T-cell (primary cell): ENCODE data around the gene FYN. TPM values are rescaled to one million over a fixed set of nuclear protein-coding genes. Genes with fewer than 3 reads are reported as not detected.

Experiments
- ATAC-seq, 4 experiments: fragments of 200-7000 bp in 3 of 4; fragments of 150-1000 bp in 1 of 4; cut with Tn5 transposase; replicated peaks in 1 of 4; 1 replicate in 3 of 4; 2 replicates in 1 of 4; pipeline ENCODE4 v1.10.0; 2021; ENCODE audit warnings: moderate library complexity in 3 of 4, mild to moderate bottlenecking in 2 of 4, moderate number of reproducible peaks in 1 of 4
- CTCF ChIA-PET, 2 donors: fragments of 300-600 bp; sonication (Branson Sonifier 250); formaldehyde crosslinking; loops; one replicate each; lab custom pipeline; 2022; ENCODE audit warnings: antibody characterized with exemption in 2 of 2; lab: Charles Lee
- POLR2A ChIA-PET, 2 donors: fragments of 300-600 bp; sonication (Branson Sonifier 250); formaldehyde crosslinking; loops; one replicate each; lab custom pipeline; 2022; ENCODE audit warnings: antibody characterized with exemption in 2 of 2; lab: Charles Lee
- DNase-seq, 35 experiments: peaks; one replicate each; pipeline versions ENCODE4 v3.0.0 to v3.0.0-alpha.2; 2013 to 2023
- H3K27ac ChIP-seq: one replicate; pipeline ENCODE4 v1.5.1; 2013; ENCODE audit warnings: low read length
- H3K27me3 ChIP-seq, 2 experiments: replicated peaks in 1 of 2; 1 replicate in 1 of 2; 2 replicates in 1 of 2; pipeline versions ENCODE4 v1.6.1 to v1.7.0; 2013; ENCODE audit warnings: low read length in 1 of 2, mixed read lengths in 1 of 2; ENCODE audit not compliant: control insufficient read depth in 2 of 2, insufficient read depth in 2 of 2; ENCODE audit errors: extremely low read depth in 1 of 2
- H3K36me3 ChIP-seq, 2 donors: 1 replicate in 1 of 2; 2 replicates in 1 of 2; pipeline versions ENCODE4 v1.6.1 to v1.7.0; 2013; ENCODE audit warnings: low read length in 1 of 2; ENCODE audit not compliant: control insufficient read depth in 2 of 2, insufficient read depth in 1 of 2; ENCODE audit errors: extremely low read depth in 1 of 2
- H3K4me1 ChIP-seq, 2 experiments: 1 replicate in 1 of 2; 2 replicates in 1 of 2; pipeline versions ENCODE4 v1.6.1 to v1.7.0; 2013; ENCODE audit warnings: low read length in 2 of 2, mixed read lengths in 1 of 2; ENCODE audit not compliant: insufficient read depth in 2 of 2, control insufficient read depth in 1 of 2; ENCODE audit errors: extremely low read depth in 1 of 2
- H3K4me3 ChIP-seq, 2 donors: 1 replicate in 1 of 2; 2 replicates in 1 of 2; pipeline versions ENCODE4 v1.5.1 to v1.7.0; 2013; ENCODE audit warnings: mild to moderate bottlenecking in 2 of 2, low read length in 1 of 2, moderate library complexity in 1 of 2; ENCODE audit not compliant: control insufficient read depth in 1 of 2; ENCODE audit errors: extremely low read depth in 1 of 2
- H3K9me3 ChIP-seq: 2 replicates; pipeline ENCODE4 v1.7.0; 2013
- H3K27ac Mint-ChIP-seq, 2 donors: one replicate each; pipeline ENCODE4 v1.8.0; 2020 to 2021; ENCODE audit warnings: mild to moderate bottlenecking in 2 of 2, mixed read lengths in 2 of 2
- H3K27me3 Mint-ChIP-seq, 2 donors: one replicate each; pipeline ENCODE4 v1.8.0; 2021 to 2022; ENCODE audit warnings: mixed read lengths in 2 of 2
- H3K36me3 Mint-ChIP-seq: one replicate; pipeline ENCODE4 v1.8.0; 2021; ENCODE audit warnings: mixed read lengths
- H3K4me1 Mint-ChIP-seq, 3 donors: one replicate each; pipeline ENCODE4 v1.8.0; 2020 to 2022; ENCODE audit warnings: mixed read lengths in 3 of 3, mild to moderate bottlenecking in 1 of 3
- H3K4me3 Mint-ChIP-seq, 3 donors: one replicate each; pipeline ENCODE4 v1.8.0; 2020 to 2022; ENCODE audit warnings: mild to moderate bottlenecking in 3 of 3, mixed read lengths in 3 of 3, moderate library complexity in 3 of 3
- H3K9me3 Mint-ChIP-seq, 3 donors: one replicate each; pipeline ENCODE4 v1.8.0; 2020 to 2022; ENCODE audit warnings: mixed read lengths in 3 of 3
- WGBS: methylation state at CpG from one replicate; pipeline ENCODE4 v1.1.5; 2013; ENCODE audit warnings: missing lambda C conversion rate; ENCODE audit not compliant: insufficient coverage; 5-methylcytosine and 5-hydroxymethylcytosine counted together
- total RNA-seq, 35 experiments: library from RNA in 6 of 35; stranded (reverse) in 6 of 35; fragments of 120-200 nt in 1 of 35; gene quantifications; one replicate each; pipeline versions ENCODE4 v1.2.1 to v1.2.4 and lab custom pipeline; 2013 to 2026

Gene FYN
- total RNA-seq, 5 donors from 2014 or later (not counting 1 experiment from before 2014, with no cell fraction given): 466 to 573 (median 534) TPM

DNA sequence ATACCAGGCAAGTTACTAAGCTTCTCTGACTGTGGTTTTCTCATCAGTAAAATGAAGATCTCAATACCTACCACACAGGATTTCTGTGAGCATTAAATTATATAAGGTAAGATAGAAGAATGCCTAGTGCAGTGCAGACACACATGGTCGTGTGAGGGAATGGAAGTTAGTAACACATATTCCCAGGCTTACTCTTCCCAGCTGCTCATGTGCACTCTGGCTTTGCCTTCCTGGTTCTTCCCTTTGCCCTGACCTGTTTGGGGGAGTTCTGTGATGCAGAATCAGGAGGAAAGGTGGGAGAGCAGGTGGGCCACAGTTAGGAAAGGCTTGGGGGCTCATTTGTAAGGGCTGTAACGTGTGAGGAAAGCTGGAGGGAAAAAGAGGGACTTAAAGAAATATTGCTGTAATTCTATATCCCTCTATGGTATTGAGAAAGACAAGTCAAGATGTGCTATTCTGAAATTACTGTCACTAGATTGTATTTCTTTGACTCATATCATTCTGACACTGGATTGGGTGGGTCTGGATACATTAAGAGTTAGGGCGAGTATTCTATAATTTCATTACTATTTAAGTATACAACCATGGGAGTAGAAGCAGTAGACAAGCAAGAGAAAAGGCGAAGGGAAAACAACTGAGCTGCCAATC, 47.7 kb downstream of the FYN start:
- ChIA-PET CTCF (interaction anchor here (0.6 to 2.7 kb wide), 11 partner anchors 8 to 115 kb away, joined by 3 to 13 read pairs (median 4); no protein-coding TSS in a partner anchor), POLR2A (interaction anchor here (0.5 to 1.9 kb wide), 6 partner anchors 14 to 167 kb away, joined by 3 to 9 read pairs (median 4); no protein-coding TSS in a partner anchor)
- WGBS: no CpG with 5 or more reads among the region's 4 CpGs
- Histone ChIP-seq H3K4me3 (no peak overlapping the region), H3K4me1 (peaks cover 35 to 40% of the 10 kb centered on the region in 2 experiments), H3K9me3 (no peaks in the 10 kb centered on the region), H3K27ac (peak overlapping the region; percentile 70), H3K36me3 (peaks cover 0 to 6% of the 10 kb centered on the region in 2 donors), H3K27me3 (no peaks in the 10 kb centered on the region)
- peaks cover 31% of the 10 kb centered on the region for H3K36me3 Mint-ChIP-seq
- no peak for DNase-seq
- peak in 2 of 4 experiments; percentile 7 to 21 for ATAC-seq
- peak overlapping the region in 1 of 3 donors; percentile 6 for H3K4me3 Mint-ChIP-seq
- no peaks in the 10 kb centered on the region for H3K27me3 Mint-ChIP-seq
- H3K4me1 Mint-ChIP-seq: peaks cover 80 to 91% (median 88%) of the 10 kb centered on the region in 3 donors
- peak overlapping the region; percentile 93 to 96 for H3K27ac Mint-ChIP-seq
- H3K9me3 Mint-ChIP-seq: no peaks in the 10 kb centered on the region

DNA sequence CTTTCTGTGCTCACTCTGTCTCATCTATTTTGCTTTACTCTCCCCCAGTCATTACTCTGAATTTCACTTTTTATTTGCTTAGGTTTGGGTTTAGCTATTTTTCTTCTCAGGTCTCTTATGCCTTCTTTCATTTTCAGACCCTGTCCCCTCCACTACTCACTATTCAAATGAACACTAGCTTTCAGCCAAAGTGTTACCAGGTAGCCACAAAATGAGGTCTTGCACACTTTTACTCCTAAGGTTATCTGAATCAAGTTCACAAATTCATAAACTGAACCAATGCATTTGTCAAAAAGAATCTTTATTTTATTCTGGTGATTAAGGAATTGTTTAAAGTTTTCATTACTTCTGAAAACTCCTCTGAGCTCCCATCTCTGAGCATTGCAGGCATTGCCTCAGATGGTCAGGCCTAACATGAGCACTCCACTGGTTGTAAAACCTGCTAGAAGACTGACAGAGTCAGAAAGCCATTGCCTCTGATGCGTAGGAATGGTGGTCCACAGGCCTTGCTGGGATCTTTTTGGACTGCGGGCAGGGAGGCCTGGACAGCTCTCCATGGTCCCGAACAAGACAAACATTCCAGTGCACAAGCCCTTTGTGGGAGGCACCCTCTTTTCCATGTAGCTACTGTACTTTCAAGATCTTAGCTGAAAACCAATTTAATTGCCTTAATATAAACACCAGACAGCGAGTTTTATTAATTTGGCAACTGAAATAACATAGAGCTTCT, 48.5 kb downstream of the FYN start:
- Mint-ChIP-seq H3K36me3 (peaks cover 25% of the 10 kb centered on the region), H3K4me3 (peak overlapping the region; percentile 6 to 62 (median 18)), H3K9me3 (no peaks in the 10 kb centered on the region), H3K4me1 (peaks cover 74 to 87% (median 83%) of the 10 kb centered on the region in 3 donors), H3K27me3 (no peaks in the 10 kb centered on the region), H3K27ac (peak overlapping the region; percentile 93 to 96)
- ATAC-seq (peak in 2 of 4 experiments; percentile 23 to 32), DNase-seq (no peak)
- Histone ChIP-seq H3K9me3 (no peaks in the 10 kb centered on the region), H3K4me1 (peaks cover 35% of the 10 kb centered on the region in 2 experiments), H3K36me3 (peaks cover 0 to 6% of the 10 kb centered on the region in 2 donors), H3K4me3 (no peak overlapping the region), H3K27ac (peak overlapping the region; percentile 70), H3K27me3 (no peaks in the 10 kb centered on the region)
- WGBS: 60% methylated on average over 1 of the region's 4 CpGs
- POLR2A ChIA-PET: interaction anchor here (0.5 to 2.0 kb wide), 8 partner anchors 8 to 257 kb away, joined by 3 to 8 read pairs (median 5); no protein-coding TSS in a partner anchor
- CTCF ChIA-PET: interaction anchor here (0.6 to 2.7 kb wide), 13 partner anchors 9 to 218 kb away, joined by 3 to 13 read pairs (median 4); no protein-coding TSS in a partner anchor

DNA sequence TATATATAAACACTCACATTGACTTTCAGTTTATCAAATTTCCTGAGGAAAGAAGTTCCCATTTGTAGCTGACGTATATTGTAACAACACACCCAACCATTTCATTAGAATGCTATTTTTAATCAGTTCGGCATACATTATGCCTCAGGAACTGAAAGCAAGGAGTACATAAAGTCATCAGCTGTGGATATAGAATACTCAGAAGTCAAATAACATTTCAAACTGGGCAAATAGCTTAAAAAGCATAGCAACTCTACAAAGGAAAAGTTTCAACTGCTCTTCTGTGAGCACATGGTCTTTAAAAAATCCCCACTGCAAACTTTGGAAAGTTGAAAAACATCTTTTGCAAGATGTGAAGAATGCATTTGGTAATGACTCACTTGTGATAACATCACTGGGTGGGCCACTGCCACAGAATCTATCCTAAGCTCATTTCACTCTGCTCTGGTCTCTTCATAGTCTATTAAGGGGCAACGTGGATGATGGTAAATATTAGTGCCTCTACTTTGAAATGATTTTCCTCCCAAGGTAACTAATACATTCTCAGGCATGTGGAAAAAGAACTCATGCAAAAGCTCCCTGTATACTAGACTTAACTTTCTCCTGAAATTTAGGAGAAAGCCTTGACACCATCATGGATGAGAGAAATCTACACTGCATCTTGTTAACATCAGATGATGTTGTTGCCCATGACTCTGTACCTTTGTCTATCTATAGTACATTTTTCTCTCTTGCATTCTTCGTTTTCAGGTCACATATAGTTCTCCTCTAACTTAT, 49.2 kb downstream of the FYN start:
- Histone ChIP-seq H3K36me3 (peaks cover 0 to 5% of the 10 kb centered on the region in 2 donors), H3K4me3 (no peak overlapping the region), H3K9me3 (no peaks in the 10 kb centered on the region), H3K4me1 (peaks cover 33 to 40% of the 10 kb centered on the region in 2 experiments), H3K27ac (peak overlapping the region; percentile 70), H3K27me3 (no peaks in the 10 kb centered on the region)
- H3K4me3 Mint-ChIP-seq: peak overlapping the region; percentile 18 to 63 (median 62)
- H3K9me3 Mint-ChIP-seq: no peaks in the 10 kb centered on the region
- peaks cover 74 to 87% (median 83%) of the 10 kb centered on the region in 3 donors for H3K4me1 Mint-ChIP-seq
- ChIA-PET CTCF (interaction anchor here (0.8 to 2.7 kb wide), 12 partner anchors 9 to 219 kb away, joined by 3 to 13 read pairs (median 4); no protein-coding TSS in a partner anchor), POLR2A (interaction anchor here (0.6 to 2.0 kb wide), 11 partner anchors 9 to 267 kb away, joined by 3 to 8 read pairs (median 3); no protein-coding TSS in a partner anchor)
- peak overlapping the region; percentile 93 to 96 for H3K27ac Mint-ChIP-seq
- peak; percentile 64 to 90 (median 86) for ATAC-seq
- no CpG with 5 or more reads among the region's 4 CpGs for WGBS
- DNase-seq: peak in 1 of 35 experiments; percentile 68
- H3K36me3 Mint-ChIP-seq: peaks cover 26% of the 10 kb centered on the region
- no peaks in the 10 kb centered on the region for H3K27me3 Mint-ChIP-seq

DNA sequence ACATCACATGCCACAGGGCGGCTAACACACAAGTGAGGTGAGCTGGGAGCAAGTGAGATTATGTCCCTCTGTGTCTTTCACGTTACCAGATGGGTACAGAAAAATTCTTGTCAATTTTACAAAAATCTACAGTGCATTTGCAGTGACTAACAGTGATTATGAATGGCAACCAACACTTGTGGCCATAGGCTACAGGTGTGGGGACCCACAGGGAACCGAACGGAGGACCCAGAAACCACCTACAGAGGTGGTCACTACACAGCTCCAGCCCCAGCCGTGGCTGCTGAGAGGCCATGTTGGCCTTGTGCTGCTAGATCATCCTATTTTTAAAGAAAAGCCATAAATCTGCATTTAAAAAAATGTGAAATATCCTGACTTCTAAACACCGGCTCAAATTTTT, 50.2 kb downstream of the FYN start:
- H3K4me1 ChIP-seq: peaks cover 42 to 44% of the 10 kb centered on the region in 2 experiments
- Mint-ChIP-seq H3K27ac (peak overlapping the region; percentile 93 to 96), H3K36me3 (peaks cover 29% of the 10 kb centered on the region), H3K27me3 (no peaks in the 10 kb centered on the region), H3K4me1 (peaks cover 83 to 89% (median 84%) of the 10 kb centered on the region in 3 donors), H3K9me3 (no peaks in the 10 kb centered on the region), H3K4me3 (peak overlapping the region in 1 of 3 donors; percentile 63)
- no peaks in the 10 kb centered on the region for H3K36me3 ChIP-seq
- H3K4me3 ChIP-seq: no peak overlapping the region
- no peak for ATAC-seq
- peak overlapping the region; percentile 70 for H3K27ac ChIP-seq
- no peak for DNase-seq
- CTCF ChIA-PET: interaction anchor here (0.6 to 2.7 kb wide), 6 partner anchors 9 to 220 kb away, joined by 3 to 13 read pairs (median 4); no protein-coding TSS in a partner anchor
- POLR2A ChIA-PET: interaction anchor here (0.6 to 2.0 kb wide), 5 partner anchors 11 to 268 kb away, joined by 3 to 10 read pairs (median 3); no protein-coding TSS in a partner anchor
- no peaks in the 10 kb centered on the region for H3K9me3 ChIP-seq
- no peaks in the 10 kb centered on the region for H3K27me3 ChIP-seq
- WGBS: 83% methylated on average over 3 of the region's 6 CpGs

DNA sequence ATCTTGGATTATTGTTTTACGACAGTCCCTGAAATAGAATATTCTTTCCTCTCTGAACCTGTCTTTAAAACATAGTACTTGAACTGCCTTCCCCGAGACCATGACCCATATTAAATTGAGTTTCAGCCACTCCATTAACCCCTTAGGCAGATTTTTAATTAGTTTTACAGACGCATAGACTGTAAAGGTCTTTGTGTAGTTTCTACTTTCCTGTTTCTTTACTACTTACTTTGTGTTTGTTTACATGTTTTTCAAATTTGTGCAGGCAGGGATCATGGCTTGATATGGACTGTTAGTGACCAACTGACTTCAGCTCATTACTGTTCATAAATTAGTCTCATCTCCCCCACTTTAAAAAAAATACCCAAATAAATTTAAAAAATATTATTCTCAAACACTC, 53.8 kb downstream of the FYN start:
- Histone ChIP-seq H3K36me3 (no peaks in the 10 kb centered on the region), H3K4me1 (peaks cover 30 to 33% of the 10 kb centered on the region in 2 experiments), H3K9me3 (no peaks in the 10 kb centered on the region), H3K27ac (no peak overlapping the region), H3K4me3 (no peak overlapping the region), H3K27me3 (no peaks in the 10 kb centered on the region)
- no peak for ATAC-seq
- 100% methylated on average over 1 of the region's 3 CpGs for WGBS
- Mint-ChIP-seq H3K27ac (peak overlapping the region; percentile 71 to 89), H3K4me3 (peak overlapping the region in 1 of 3 donors; percentile 52), H3K9me3 (no peaks in the 10 kb centered on the region), H3K4me1 (peaks cover 65 to 79% (median 74%) of the 10 kb centered on the region in 3 donors), H3K27me3 (no peaks in the 10 kb centered on the region), H3K36me3 (peaks cover 37% of the 10 kb centered on the region)
- DNase-seq: no peak
- ChIA-PET POLR2A (interaction anchor here (1.2 to 1.5 kb wide), 3 partner anchors 24 to 45 kb away, joined by 4 to 7 read pairs (median 5); no protein-coding TSS in a partner anchor), CTCF (no interaction called here)
